GM23248 (cell line): Measurements from ENCODE around the gene MYCL. TPM values are rescaled to one million over a fixed set of nuclear protein-coding genes. Genes with fewer than 3 reads are reported as not detected.

ENCODE experiments used
- DNase-seq: peaks from one replicate; pipeline ENCODE4 v3.0.0-alpha.2; 2015
- H2AFZ ChIP-seq: fragments of 200-600 bp; sonication (generic); 2 replicates; pipeline ENCODE4 v1.6.1; 2016; ENCODE audit warnings: antibody characterized with exemption
- H3F3A ChIP-seq: fragments of 200-600 bp; sonication (generic); 2 replicates; pipeline ENCODE4 v1.6.1; 2016; ENCODE audit warnings: mild to moderate bottlenecking, antibody characterized with exemption, mixed run types; ENCODE audit not compliant: insufficient read depth
- H3K27ac ChIP-seq: fragments of 200-600 bp; sonication (generic); 2 replicates; pipeline ENCODE4 v1.5.1; 2016; ENCODE audit warnings: mild to moderate bottlenecking
- H3K27me3 ChIP-seq: fragments of 200-600 bp; sonication (generic); replicated peaks from 2 replicates; pipeline ENCODE4 v1.6.1; 2016; ENCODE audit warnings: mild to moderate bottlenecking; ENCODE audit not compliant: insufficient read depth
- H3K36me3 ChIP-seq: fragments of 200-600 bp; sonication (generic); 2 replicates; pipeline ENCODE4 v1.6.1; 2016; ENCODE audit warnings: low read depth, mild to moderate bottlenecking
- H3K4me1 ChIP-seq: fragments of 200-600 bp; sonication (generic); 2 replicates; pipeline ENCODE4 v1.6.1; 2016; ENCODE audit warnings: mild to moderate bottlenecking; ENCODE audit not compliant: insufficient read depth
- H3K4me2 ChIP-seq: fragments of 200-600 bp; sonication (generic); one replicate; pipeline ENCODE4 v1.6.1; 2016; ENCODE audit warnings: mild to moderate bottlenecking; ENCODE audit not compliant: unreplicated experiment
- H3K4me3 ChIP-seq: fragments of 200-600 bp; sonication (generic); 2 replicates; pipeline ENCODE4 v1.5.1; 2016; ENCODE audit warnings: mild to moderate bottlenecking
- H3K79me2 ChIP-seq: fragments of 200-600 bp; sonication (generic); 2 replicates; pipeline ENCODE4 v1.6.1; 2016; ENCODE audit warnings: mild to moderate bottlenecking; ENCODE audit not compliant: insufficient read depth
- H3K9ac ChIP-seq: fragments of 200-600 bp; sonication (generic); 2 replicates; pipeline ENCODE4 v1.6.1; 2016; ENCODE audit warnings: mild to moderate bottlenecking
- H3K9me2 ChIP-seq: fragments of 200-600 bp; sonication (generic); 2 replicates; pipeline ENCODE4 v1.6.1; 2016; ENCODE audit warnings: mixed run types, mild to moderate bottlenecking, moderate library complexity; ENCODE audit not compliant: insufficient read depth
- H3K9me3 ChIP-seq: fragments of 200-600 bp; sonication (generic); one replicate; pipeline ENCODE4 v1.6.1; 2017; ENCODE audit warnings: low read depth
- H4K20me1 ChIP-seq: fragments of 200-600 bp; sonication (generic); 2 replicates; pipeline ENCODE4 v1.6.0; 2016; ENCODE audit not compliant: insufficient read depth
- EZH2 ChIP-seq: fragments of 200-600 bp; sonication (generic); IDR thresholded peaks from 2 replicates; pipeline ENCODE4 v1.6.1; 2018; ENCODE audit warnings: antibody characterized with exemption, mild to moderate bottlenecking; ENCODE audit not compliant: insufficient read depth, poor library complexity, severe bottlenecking
- EZH2phosphoT487 ChIP-seq: fragments of 200-600 bp; sonication (generic); IDR thresholded peaks from 2 replicates; pipeline ENCODE4 v1.6.1; 2018; ENCODE audit warnings: antibody characterized with exemption, moderate library complexity, mild to moderate bottlenecking, low read depth; ENCODE audit not compliant: insufficient read depth
- WGBS, 2 experiments: methylation state at CpG; one replicate each; pipeline ENCODE4 v1.1.6; 2015 to 2017; ENCODE audit warnings: low lambda C conversion rate in 2 of 2, low coverage in 1 of 2; ENCODE audit errors: missing lambda C conversion rate in 2 of 2; 5-methylcytosine and 5-hydroxymethylcytosine counted together
- in situ Hi-C: fragments of 300-500 bp; cut with MboI; formaldehyde crosslinking; loops from 2 replicates; pipeline ENCODE4 v1.15.0; 2020
- polyA plus RNA-seq: library from polyadenylated mRNA; unstranded; fragments of >200 nt; fragmentation: Nextera tagmentation; extraction: Ambion mirVana; gene quantifications from 2 replicates; pipeline ENCODE4 v1.2.1, GENCODE V29; 2016
- total RNA-seq: library from RNA; depleted of rRNA; stranded (reverse); fragments of >200 nt; shearing (Covaris generic); gene quantifications from 2 replicates; pipeline ENCODE4 v1.2.3, GENCODE V29; 2014

Gene MYCL
- total and polyA plus RNA-seq, 2 experiments from 2014 or later: 0.32 to 0.34 TPM

- Histone ChIP-seq H3K27me3 (no peaks in the 10 kb centered on the region; the same call in 1 of the 2 replicates), H3K4me3 (no peak overlapping the region), H3K9me3 (no peaks in the 10 kb centered on the region), H3K36me3 (no peaks in the 10 kb centered on the region), H2AFZ (no peak overlapping the region), H3K4me2 (no peak overlapping the region), H3K27ac (no peak overlapping the region), H3K79me2 (no peaks in the 10 kb centered on the region), H3K9ac (no peak overlapping the region), H3K4me1 (no peaks in the 10 kb centered on the region), H4K20me1 (no peaks in the 10 kb centered on the region), H3F3A (no peaks in the 10 kb centered on the region), H3K9me2 (no peaks in the 10 kb centered on the region)
- no peak for DNase-seq
- TF ChIP-seq EZH2: no peak
- in situ Hi-C loops: no loop called here
- WGBS, 2 experiments: 31 to 46% methylated on average over 8 of the region's 8 CpGs
Measured at GRCh38 chr1:39944410-39945112, 42.8 kb upstream of the MYCL start.

- Histone ChIP-seq H3K79me2 (no peaks in the 10 kb centered on the region), H3K27me3 (no peaks in the 10 kb centered on the region; the same call in 1 of the 2 replicates), H3K9me3 (no peaks in the 10 kb centered on the region), H3K4me3 (no peak overlapping the region), H4K20me1 (no peaks in the 10 kb centered on the region), H3F3A (no peaks in the 10 kb centered on the region), H3K27ac (no peak overlapping the region), H3K9ac (no peak overlapping the region), H3K4me2 (no peak overlapping the region), H3K9me2 (no peaks in the 10 kb centered on the region), H3K4me1 (no peaks in the 10 kb centered on the region), H2AFZ (no peak overlapping the region), H3K36me3 (no peaks in the 10 kb centered on the region)
- in situ Hi-C loops: no loop called here
- TF ChIP-seq EZH2 (no peak), EZH2phosphoT487 (no peak)
- DNase-seq: no peak
- WGBS, 2 experiments: 82 to 84% methylated on average over 12 to 14 of the region's 14 CpGs
Measured at GRCh38 chr1:39943471-39944290, 42.0 kb upstream of the MYCL start.

- 78 to 80% methylated on average over 9 of the region's 9 CpGs for WGBS, 2 experiments
- H3K4me3 ChIP-seq: no peak overlapping the region
- no peak for DNase-seq
- TF ChIP-seq EZH2phosphoT487: no peak
- TF ChIP-seq EZH2: no peak
- H3K36me3 ChIP-seq: no peaks in the 10 kb centered on the region
- in situ Hi-C loops: no loop called here
- H2AFZ ChIP-seq: no peak overlapping the region
- H3K9me2 ChIP-seq: no peaks in the 10 kb centered on the region
- no peaks in the 10 kb centered on the region for H4K20me1 ChIP-seq
- H3K27ac ChIP-seq: no peak overlapping the region
- H3K27me3 ChIP-seq: no peaks in the 10 kb centered on the region
- no peaks in the 10 kb centered on the region for H3F3A ChIP-seq
- no peaks in the 10 kb centered on the region for H3K9me3 ChIP-seq
- H3K79me2 ChIP-seq: no peaks in the 10 kb centered on the region
- H3K4me2 ChIP-seq: no peak overlapping the region
- H3K9ac ChIP-seq: no peak overlapping the region
- no peaks in the 10 kb centered on the region for H3K4me1 ChIP-seq
Measured at GRCh38 chr1:39940980-39941871, 39.5 kb upstream of the MYCL start.

GRCh38 chr1:39940253-39940652 is 38.5 kb upstream of the MYCL start:
- DNase-seq: no peak
- no peaks in the 10 kb centered on the region for H3K27me3 ChIP-seq
- H3F3A ChIP-seq: peaks cover 8% of the 10 kb centered on the region
- 87 to 90% methylated on average over 5 of the region's 5 CpGs for WGBS, 2 experiments
- no peak overlapping the region for H3K4me3 ChIP-seq
- H3K79me2 ChIP-seq: no peaks in the 10 kb centered on the region
- H3K27ac ChIP-seq: no peak overlapping the region
- H3K36me3 ChIP-seq: no peaks in the 10 kb centered on the region
- in situ Hi-C loops: no loop called here
- H3K9me3 ChIP-seq: no peaks in the 10 kb centered on the region
- H4K20me1 ChIP-seq: no peaks in the 10 kb centered on the region
- H2AFZ ChIP-seq: no peak overlapping the region
- TF ChIP-seq EZH2 (no peak), EZH2phosphoT487 (no peak)
- H3K9me2 ChIP-seq: no peaks in the 10 kb centered on the region
- H3K4me2 ChIP-seq: no peak overlapping the region
- H3K9ac ChIP-seq: no peak overlapping the region
- H3K4me1 ChIP-seq: peaks cover 2% of the 10 kb centered on the region; the same call in 1 of the 2 replicates
